HepG2 (cell line): ENCODE measurements around the gene SPATA32. TPM values are rescaled to one million over a fixed set of nuclear protein-coding genes. Genes with fewer than 3 reads are reported as not detected.

Experiments used
- ATAC-seq: fragments of 200-7000 bp; cut with Tn5 transposase; 3 replicates; pipeline ENCODE4 v1.9.1; 2020; ENCODE audit warnings: mild to moderate bottlenecking, moderate library complexity
- BruUV-seq: library from RNA; stranded (reverse); fragments of 400-500 nt; replicated peaks from 2 replicates; lab custom pipeline; 2021; lab: Mats Ljungman, UMichigan
- CTCF ChIA-PET: fragments of 300-600 bp; formaldehyde crosslinking; extraction: SDS; loops from one replicate; lab custom pipeline; 2021; ENCODE audit warnings: low total read pairs, inconsistent platforms, low intra/inter-chr PET ratio; lab: Yijun Ruan, JAX
- POLR2A ChIA-PET: fragments of 350-600 bp; sonication (Branson Sonifier 250); formaldehyde crosslinking; loops from one replicate; lab custom pipeline; 2020; ENCODE audit warnings: antibody characterized with exemption, inconsistent platforms; lab: Yijun Ruan, JAX
- DNase-seq: peaks from one replicate; pipeline ENCODE4 v3.0.0-alpha.2; 2015; ENCODE audit warnings: low spot score
- FAIRE-seq: peaks from 3 replicates; lab custom pipeline; 2011; peaks lifted over from hg19 to GRCh38; lab: Jason Lieb, UNC
- H2AFZ ChIP-seq: one replicate; pipeline ENCODE4 v1.6.1; 2011; ENCODE audit warnings: low read length, inconsistent platforms
- H3K27ac ChIP-seq: fragments of 300-600 bp; 3 replicates; pipeline ENCODE4 v1.8.0; 2011; ENCODE audit warnings: mixed run types, mild to moderate bottlenecking, mixed read lengths, low read length, inconsistent platforms; ENCODE audit not compliant: insufficient read depth; ENCODE audit errors: extremely low read length
- H3K27me3 ChIP-seq, 2 experiments: fragments of 200-600 bp in 1 of 2; 2 replicates in 1 of 2; 3 replicates in 1 of 2; pipeline versions ENCODE4 v1.6.0 to v1.8.0; 2011; ENCODE audit warnings: low read length in 2 of 2, mild to moderate bottlenecking in 2 of 2, moderate library complexity in 2 of 2, inconsistent platforms in 1 of 2; ENCODE audit not compliant: insufficient read depth in 2 of 2, control insufficient read depth in 1 of 2
- H3K36me3 ChIP-seq, 2 experiments: fragments of 200-600 bp in 1 of 2; replicated peaks in 1 of 2; 2 replicates in 1 of 2; 3 replicates in 1 of 2; pipeline versions ENCODE4 v1.5.1 to v1.8.0; 2011; ENCODE audit warnings: low read length in 2 of 2, inconsistent platforms in 1 of 2; ENCODE audit not compliant: insufficient read depth in 2 of 2, control insufficient read depth in 1 of 2
- H3K4me1 ChIP-seq: 2 replicates; pipeline ENCODE4 v1.5.1; 2012; ENCODE audit warnings: low read length, inconsistent platforms; ENCODE audit not compliant: insufficient read depth
- H3K4me2 ChIP-seq: 2 replicates; pipeline ENCODE4 v1.6.0; 2011; ENCODE audit warnings: low read depth, low read length, inconsistent platforms
- H3K4me3 ChIP-seq, 3 experiments: fragments of 200-600 bp in 1 of 3; sonication (generic), shearing (Covaris generic) in 1 of 3; replicated peaks in 1 of 3; 2 replicates each; pipeline ENCODE4 v1.5.1; 2011 to 2016; ENCODE audit warnings: low read length in 3 of 3, inconsistent platforms in 2 of 3, low read depth in 2 of 3, mild to moderate bottlenecking in 2 of 3, control low read depth in 1 of 3, mixed read lengths in 1 of 3; ENCODE audit not compliant: insufficient read depth in 1 of 3
- H3K79me2 ChIP-seq: one replicate; pipeline ENCODE4 v1.6.1; 2011; ENCODE audit warnings: low read length, inconsistent platforms; ENCODE audit not compliant: insufficient read depth
- H3K9ac ChIP-seq: 2 replicates; pipeline ENCODE4 v1.6.0; 2011; ENCODE audit warnings: mild to moderate bottlenecking, low read depth, low read length, inconsistent platforms; ENCODE audit not compliant: insufficient read depth
- H3K9me3 ChIP-seq: 2 replicates; pipeline ENCODE4 v1.5.1; 2012; ENCODE audit warnings: mild to moderate bottlenecking, low read length
- H4K20me1 ChIP-seq: 2 replicates; pipeline ENCODE4 v1.6.0; 2011; ENCODE audit warnings: inconsistent platforms, mild to moderate bottlenecking, low read length, moderate library complexity; ENCODE audit not compliant: insufficient read depth
- BORCS8-MEF2B ChIP-seq: sonication (generic); formaldehyde crosslinking; IDR thresholded peaks from 2 replicates; pipeline ENCODE4 v1.8.0; 2022; ENCODE audit warnings: mild to moderate bottlenecking, missing genetic modification reagents
- EED ChIP-seq: sonication (generic); formaldehyde crosslinking; IDR thresholded peaks from 2 replicates; pipeline ENCODE4 v1.5.0; 2020; ENCODE audit warnings: mild to moderate bottlenecking, missing genetic modification reagents
- ESRRA ChIP-seq: sonication (generic); formaldehyde crosslinking; IDR thresholded peaks from 2 replicates; pipeline ENCODE4 v1.5.1; 2020; ENCODE audit warnings: mild to moderate bottlenecking, low read depth, missing genetic modification reagents
- HINFP ChIP-seq: sonication (generic); formaldehyde crosslinking; IDR thresholded peaks from 2 replicates; pipeline ENCODE4 v1.4.0; 2020; ENCODE audit warnings: low read depth, mild to moderate bottlenecking, missing genetic modification reagents
- HMG20A ChIP-seq: IDR thresholded peaks from 2 replicates; pipeline ENCODE4 v1.6.1; 2016; ENCODE audit warnings: borderline replicate concordance
- PHF8 ChIP-seq: sonication (generic); formaldehyde crosslinking; IDR thresholded peaks from 2 replicates; pipeline ENCODE4 v1.5.0; 2020; ENCODE audit warnings: missing genetic modification reagents
- POGK ChIP-seq: sonication (generic); formaldehyde crosslinking; conservative IDR thresholded peaks from 2 replicates; pipeline ENCODE4 v1.8.0; 2022; ENCODE audit warnings: mild to moderate bottlenecking, moderate library complexity, missing genetic modification reagents
- SP2 ChIP-seq: sonication (generic); formaldehyde crosslinking; IDR thresholded peaks from 2 replicates; pipeline ENCODE4 v1.5.1; 2020; ENCODE audit warnings: mild to moderate bottlenecking, missing genetic modification reagents
- ZSCAN9 ChIP-seq: IDR thresholded peaks from 2 replicates; pipeline ENCODE4 v1.6.1; 2016; ENCODE audit warnings: borderline replicate concordance
- WGBS: methylation state at CpG from one replicate; pipeline ENCODE4 v1.1.6; 2017; ENCODE audit warnings: low lambda C conversion rate; 5-methylcytosine and 5-hydroxymethylcytosine counted together
- in situ Hi-C: cut with HindIII; loops from 2 replicates; pipeline ENCODE4 v1.10.0; 2017; ENCODE audit warnings: low pct_unique_long_range_greater_than_20kb; ENCODE audit not compliant: extremely low pct_ligation_motif_present
- intact Hi-C: fragments of 100-400 bp; cut with micrococcal nuclease; formaldehyde crosslinking; loops from one replicate; pipeline ENCODE4 v1.10.0; 2022; ENCODE audit not compliant: unreplicated experiment
- polyA plus RNA-seq, 8 experiments: library from polyadenylated mRNA; depleted of rRNA in 3 of 8; stranded (reverse) in 7 of 8; unstranded in 1 of 8; fragments of >200 nt; fragmentation: Illumina TruSeq in 4 of 8; extraction: Trizol in 4 of 8; gene quantifications; 2 replicates each; pipeline versions ENCODE4 v1.2.1 to v1.2.3, GENCODE V29; 2011 to 2016; ENCODE audit warnings: low read depth in 4 of 8, missing spikeins in 1 of 8, mixed read lengths in 1 of 8; ENCODE audit not compliant: insufficient read depth in 1 of 8
- total RNA-seq, 5 experiments: library from RNA; depleted of rRNA; stranded (reverse); fragments of >200 nt; fragmentation: Illumina TruSeq; extraction: Trizol; gene quantifications; 2 replicates each; pipeline ENCODE4 v1.2.3, GENCODE V29; 2016; ENCODE audit warnings: low read depth in 1 of 5

SPATA32 gene
- total and polyA plus RNA-seq, 2 of the 13 experiments (the other 11 are each of a cell fraction or from before 2014, with no cell fraction given) = not detected

GRCh38 chr17:45227926-45228762 lies 33.8 kb downstream of the SPATA32 start:
- CTCF ChIA-PET = interaction anchor here (1.0 kb wide), 1 partner anchor 93 kb away, joined by 4 read pairs; the partner anchor contains the start of gene ACBD4
- no TSS peak for BruUV-seq
- DNase-seq (no peak), ATAC-seq (no peak), FAIRE-seq (no peak)
- H3K4me1 ChIP-seq = peaks cover 71% of the 10 kb centered on the region
- POLR2A ChIA-PET = interaction anchor here (0.5 to 6.0 kb wide), 8 partner anchors 9 to 198 kb away, joined by 3 to 66 read pairs (median 8); partner anchors contain the start of genes ACBD4, HEXIM1 and HEXIM2
- peak overlapping the region; percentile 20; the same call in 1 of the 2 replicates for H3K9ac ChIP-seq
- intact Hi-C loops (no loop called here), in situ Hi-C loops (no loop called here)
- WGBS = 45% methylated on average over 12 of the region's 17 CpGs
- H3K27ac ChIP-seq = no peak overlapping the region
- TF ChIP-seq HINFP (CRISPR knock-in tag) (no peak), HMG20A (CRISPR knock-in tag) (0 out of 2 replicates have a peak, but pooled peaks have one; percentile 5), SP2 (CRISPR knock-in tag) (peak; percentile 22; the same call in 1 of the 2 replicates), BORCS8-MEF2B (CRISPR knock-in tag) (0 out of 2 replicates have a peak, but pooled peaks have one; percentile 13), POGK (CRISPR knock-in tag) (no peak), ESRRA (no peak), PHF8 (0 out of 2 replicates have a peak, but pooled peaks have one; percentile 11), EED (CRISPR knock-in tag) (0 out of 2 replicates have a peak, but pooled peaks have one; percentile 2), ZSCAN9 (CRISPR knock-in tag) (0 out of 2 replicates have a peak, but pooled peaks have one; percentile 41)
- no peaks in the 10 kb centered on the region for H3K36me3 ChIP-seq
- H3K9me3 ChIP-seq = no peaks in the 10 kb centered on the region
- H3K4me3 ChIP-seq = peak overlapping the region; percentile 7 to 62 (median 19); a peak in 3 of 6 replicates
- no peak overlapping the region for H2AFZ ChIP-seq
- peak overlapping the region; percentile 74 for H3K4me2 ChIP-seq
- no peaks in the 10 kb centered on the region for H3K79me2 ChIP-seq
- H4K20me1 ChIP-seq = no peaks in the 10 kb centered on the region
- peaks cover 10 to 40% of the 10 kb centered on the region in 2 experiments; a peak in 4 of 5 replicates for H3K27me3 ChIP-seq
